Stomach (tissue), 4 donors: ENCODE results near the gene DMWD.

ENCODE experiments used
- CTCF ChIP-seq, 7 experiments: fragments of 450-650 bp in 4 of 7; fragments of 200-600 bp in 3 of 7; sonication (generic) in 3 of 7; IDR thresholded peaks; one replicate each; pipeline ENCODE4 v1.5.1; 2016 to 2019; ENCODE audit warnings: antibody characterized with exemption in 7 of 7, control low read depth in 2 of 7, mild to moderate bottlenecking in 1 of 7
- EP300 ChIP-seq: sonication (generic); formaldehyde crosslinking; IDR thresholded peaks from one replicate; pipeline ENCODE4 v1.6.1; 2017; ENCODE audit warnings: antibody characterized with exemption
- POLR2AphosphoS5 ChIP-seq, 3 donors: sonication (generic); formaldehyde crosslinking; IDR thresholded peaks; one replicate each; pipeline ENCODE4 v1.6.1; 2016; ENCODE audit warnings: antibody characterized with exemption in 3 of 3

DNA sequence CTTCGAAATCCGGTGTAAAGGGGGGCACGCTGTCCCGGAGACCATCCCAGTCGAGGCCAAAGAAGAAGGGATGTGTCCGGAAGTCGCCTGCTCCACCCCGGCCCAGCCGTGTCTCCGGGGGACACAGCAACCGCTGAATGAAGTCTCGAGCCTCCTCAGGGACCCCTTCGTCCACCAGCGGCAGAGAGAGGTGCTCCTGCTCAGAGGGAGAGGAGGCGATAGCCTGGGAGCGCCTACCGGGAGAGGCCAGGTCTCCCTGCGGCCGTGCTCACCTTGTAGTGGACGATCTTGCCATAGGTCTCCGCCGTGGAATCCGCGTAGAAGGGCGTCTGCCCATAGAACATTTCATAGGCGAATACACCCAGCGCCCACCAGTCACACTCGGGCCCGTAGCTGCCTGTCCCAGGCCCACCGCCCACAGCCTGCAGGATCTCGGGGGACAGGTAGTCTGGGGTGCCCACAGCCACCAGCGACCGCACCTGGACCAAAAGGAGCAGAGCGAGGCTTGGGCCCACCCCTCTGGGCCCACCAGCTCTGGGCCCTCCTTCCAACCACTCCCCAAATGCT lies 15.2 kb downstream of the DMWD start:
- TF ChIP-seq EP300 (no peak), CTCF (IDR thresholded peaks at IDR 0.05) (no peak), POLR2AphosphoS5 (IDR thresholded peaks at IDR 0.05) (no peak)
